Erythroblast (primary cell): Measurements from ENCODE around the gene WDR81.

Source experiments
- GATA1 ChIP-seq: IDR thresholded peaks from 2 replicates; pipeline ENCODE4 v1.6.1; 2011; ENCODE audit warnings: low read depth, mild to moderate bottlenecking, control low read depth, low read length, moderate library complexity
- POLR2A ChIP-seq: IDR thresholded peaks from 2 replicates; pipeline ENCODE4 v1.6.1; 2011; ENCODE audit warnings: mild to moderate bottlenecking, low read length

DNA sequence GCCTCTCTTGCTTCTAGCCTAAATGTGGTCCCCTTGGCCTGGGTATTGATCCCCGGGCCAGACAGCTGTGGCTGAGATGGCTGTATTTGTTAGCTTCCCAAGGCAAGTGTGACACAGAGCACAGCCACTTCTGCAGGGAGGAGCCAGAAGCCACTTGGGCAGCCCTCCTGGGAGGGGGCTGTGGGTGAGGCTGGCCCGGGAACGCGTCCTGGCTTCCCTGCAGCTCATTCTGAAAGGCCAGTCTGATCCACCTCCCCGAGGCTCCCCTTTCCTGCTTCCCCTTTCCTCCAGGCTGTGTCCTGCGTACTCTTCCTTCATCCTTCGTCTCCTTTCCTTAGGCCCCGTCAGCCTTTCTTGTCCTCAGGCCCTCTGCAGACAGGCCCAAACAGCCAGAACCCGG lies 26.1 kb downstream of the WDR81 start:
- TF ChIP-seq POLR2A (no peak), GATA1 (no peak)
